GM12801 (cell line): ENCODE data around the gene SPTBN4.

ENCODE experiments used
- TF ChIP-seq, protein P1 (sequence below): IDR thresholded peaks from one replicate; pipeline ENCODE4 v1.5.1; 2011; ENCODE audit warnings: control low read depth; ENCODE audit not compliant: insufficient read length; ENCODE audit errors: extremely low read depth

Gene SPTBN4

DNA sequence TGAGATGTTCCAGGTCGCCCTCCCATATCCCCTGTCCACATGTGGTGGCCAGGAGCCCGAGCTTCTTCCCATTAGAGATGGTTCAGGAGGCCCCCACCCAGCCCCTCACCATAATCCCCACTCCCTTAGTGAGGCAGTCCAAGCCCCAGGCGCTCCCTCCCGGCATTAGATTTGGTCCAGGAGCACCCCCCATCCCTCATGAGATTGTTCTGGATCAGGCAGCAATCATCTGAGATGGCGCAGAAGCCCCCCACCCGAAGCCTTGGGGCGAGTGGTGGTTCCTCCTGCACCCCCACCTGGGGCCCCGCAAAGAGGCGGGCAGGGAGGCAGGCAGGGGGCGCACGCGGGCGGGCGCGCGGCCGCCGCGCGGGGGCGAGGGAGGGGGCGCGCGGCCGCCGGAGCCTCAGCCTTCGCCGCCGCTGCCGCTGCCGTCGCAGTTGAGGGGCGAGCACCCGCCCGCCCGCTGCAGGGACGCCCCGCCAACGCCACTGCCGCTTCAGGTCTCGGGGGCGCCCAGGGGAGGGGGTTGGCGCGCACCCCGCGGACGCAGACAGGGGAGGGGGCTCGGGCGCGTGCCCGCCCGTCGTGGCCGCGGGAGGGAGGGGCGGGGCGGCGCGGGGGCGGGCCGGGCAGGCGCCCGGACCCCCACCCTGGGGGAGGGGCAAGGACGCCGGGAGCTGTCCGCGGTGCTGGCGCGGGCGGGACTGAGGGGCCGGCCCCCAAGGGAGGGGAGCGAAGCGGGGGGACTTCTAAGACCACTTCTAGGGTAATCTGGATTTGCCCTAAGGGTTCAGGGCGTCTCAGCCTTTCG, 63.5 kb downstream of the SPTBN4 start:
- TF ChIP-seq, protein P1, sequence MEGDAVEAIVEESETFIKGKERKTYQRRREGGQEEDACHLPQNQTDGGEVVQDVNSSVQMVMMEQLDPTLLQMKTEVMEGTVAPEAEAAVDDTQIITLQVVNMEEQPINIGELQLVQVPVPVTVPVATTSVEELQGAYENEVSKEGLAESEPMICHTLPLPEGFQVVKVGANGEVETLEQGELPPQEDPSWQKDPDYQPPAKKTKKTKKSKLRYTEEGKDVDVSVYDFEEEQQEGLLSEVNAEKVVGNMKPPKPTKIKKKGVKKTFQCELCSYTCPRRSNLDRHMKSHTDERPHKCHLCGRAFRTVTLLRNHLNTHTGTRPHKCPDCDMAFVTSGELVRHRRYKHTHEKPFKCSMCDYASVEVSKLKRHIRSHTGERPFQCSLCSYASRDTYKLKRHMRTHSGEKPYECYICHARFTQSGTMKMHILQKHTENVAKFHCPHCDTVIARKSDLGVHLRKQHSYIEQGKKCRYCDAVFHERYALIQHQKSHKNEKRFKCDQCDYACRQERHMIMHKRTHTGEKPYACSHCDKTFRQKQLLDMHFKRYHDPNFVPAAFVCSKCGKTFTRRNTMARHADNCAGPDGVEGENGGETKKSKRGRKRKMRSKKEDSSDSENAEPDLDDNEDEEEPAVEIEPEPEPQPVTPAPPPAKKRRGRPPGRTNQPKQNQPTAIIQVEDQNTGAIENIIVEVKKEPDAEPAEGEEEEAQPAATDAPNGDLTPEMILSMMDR = no peak

DNA sequence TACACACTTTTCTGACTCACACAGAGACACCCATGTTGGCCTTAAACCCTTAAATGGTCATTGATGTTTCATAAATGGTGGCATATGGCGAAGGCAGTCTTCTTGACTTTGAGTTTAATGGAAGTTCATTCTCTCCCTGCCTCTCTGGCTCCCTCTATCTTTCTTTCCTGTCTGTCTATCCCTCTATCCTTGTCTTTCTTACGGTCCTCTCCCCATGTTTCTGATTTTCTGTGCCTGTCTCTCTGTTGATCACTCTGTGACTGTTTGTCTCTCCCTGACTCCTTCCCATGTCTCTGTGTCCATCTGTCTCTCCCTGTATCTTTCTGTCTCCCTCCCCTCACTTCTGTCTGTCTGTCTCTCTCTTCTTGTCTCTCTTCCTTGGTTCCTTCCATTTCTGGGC, 66.7 kb downstream of the SPTBN4 start:
- TF ChIP-seq, protein P1 = no peak

DNA sequence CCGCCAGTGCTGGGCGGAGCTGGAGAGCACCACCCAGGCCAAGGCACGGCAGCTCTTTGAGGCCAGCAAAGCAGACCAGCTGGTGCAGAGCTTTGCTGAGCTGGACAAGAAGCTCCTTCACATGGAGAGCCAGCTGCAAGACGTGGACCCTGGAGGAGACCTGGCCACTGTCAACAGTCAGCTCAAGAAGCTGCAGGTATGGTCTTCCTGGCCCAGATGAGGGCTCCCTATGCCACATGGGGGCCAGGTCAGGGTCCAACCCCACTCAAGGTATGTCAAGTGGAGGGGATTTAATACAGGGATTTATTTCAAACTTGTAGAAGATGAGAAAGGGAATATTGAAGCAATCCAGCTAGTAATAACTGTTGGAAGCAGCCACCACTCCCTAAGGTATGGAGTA, 67.3 kb downstream of the SPTBN4 start:
- TF ChIP-seq, protein P1 = no peak

DNA sequence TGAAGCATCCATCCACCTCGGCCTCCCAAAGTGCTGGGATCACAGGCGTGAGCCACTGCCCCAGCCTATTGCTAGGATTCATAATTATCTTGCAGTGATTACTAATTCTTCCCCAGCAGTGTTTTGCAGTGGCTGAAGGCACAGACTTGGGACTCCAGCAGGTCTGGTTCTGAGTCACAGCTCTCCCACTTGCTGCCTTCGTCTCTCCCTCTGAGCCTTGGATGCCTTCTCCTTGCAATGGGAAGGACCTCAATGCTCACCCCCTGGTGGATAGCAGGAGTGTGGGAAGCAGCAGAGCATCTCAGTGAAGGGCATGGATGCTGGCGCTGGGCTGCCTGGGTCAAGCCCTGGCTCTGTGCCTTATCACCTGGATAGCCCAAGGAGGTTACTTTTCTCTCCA, 72.3 kb downstream of the SPTBN4 start:
- TF ChIP-seq, protein P1 = no peak

DNA sequence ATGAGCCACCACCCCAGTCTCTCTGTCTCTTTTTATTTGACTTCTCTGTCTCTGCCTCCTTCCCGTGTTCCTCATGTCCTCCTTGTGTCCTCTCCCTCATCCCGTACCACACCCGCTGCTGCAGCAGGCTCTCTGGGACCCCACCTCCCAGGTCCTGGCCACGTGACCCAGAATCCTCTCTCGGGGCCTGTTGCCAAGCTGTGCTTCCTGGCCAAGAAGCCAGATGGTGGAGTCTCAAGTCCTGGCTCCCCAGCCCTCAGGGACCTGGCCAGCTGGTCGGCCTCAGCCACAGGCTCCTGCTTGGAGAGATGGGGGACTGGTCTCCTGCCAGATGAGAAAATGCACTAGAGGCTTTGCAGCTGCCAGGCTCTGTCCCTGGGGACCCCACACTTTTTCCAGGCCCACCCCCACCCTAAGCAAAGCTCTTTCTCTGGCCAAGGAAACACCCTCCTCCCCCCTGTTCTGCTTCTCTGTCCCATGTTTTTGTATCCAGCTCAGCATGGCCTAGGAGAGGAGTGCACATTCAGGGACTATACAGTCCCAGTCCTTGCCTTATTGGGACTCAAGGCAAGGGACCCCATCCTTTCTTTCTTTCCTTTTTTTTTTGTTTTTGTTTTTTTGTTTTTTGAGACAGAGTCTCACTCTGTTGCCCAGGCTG, 75.5 kb downstream of the SPTBN4 start:
- TF ChIP-seq, protein P1 = no peak

DNA sequence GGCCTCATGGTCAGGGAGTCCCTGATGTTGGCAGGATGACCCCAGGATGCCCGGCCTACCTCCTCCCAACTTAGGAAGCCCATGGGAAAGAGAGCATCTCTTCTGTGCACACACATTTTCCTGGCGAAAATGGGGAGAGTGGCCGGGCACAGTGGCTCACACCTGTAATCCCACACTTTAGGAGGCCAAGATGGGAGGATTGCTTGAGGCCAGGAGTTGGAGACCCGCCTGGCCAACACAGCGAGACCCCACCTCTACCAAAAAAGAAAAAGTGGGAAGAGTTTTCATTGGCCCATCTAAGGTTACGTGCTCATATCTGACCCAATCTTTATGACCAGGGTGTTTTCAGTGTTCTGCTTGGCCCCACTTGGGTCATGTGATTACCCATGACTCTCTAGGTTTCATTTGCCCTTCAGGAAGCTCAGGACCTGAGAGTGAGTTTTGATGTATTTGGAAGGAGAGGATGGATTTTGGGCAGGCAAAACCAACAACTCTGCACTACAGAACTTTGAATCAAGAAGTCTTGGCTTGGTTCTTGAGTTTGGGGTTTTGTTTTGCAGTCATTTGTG, 76.3 kb downstream of the SPTBN4 start:
- TF ChIP-seq, protein P1 = no peak

DNA sequence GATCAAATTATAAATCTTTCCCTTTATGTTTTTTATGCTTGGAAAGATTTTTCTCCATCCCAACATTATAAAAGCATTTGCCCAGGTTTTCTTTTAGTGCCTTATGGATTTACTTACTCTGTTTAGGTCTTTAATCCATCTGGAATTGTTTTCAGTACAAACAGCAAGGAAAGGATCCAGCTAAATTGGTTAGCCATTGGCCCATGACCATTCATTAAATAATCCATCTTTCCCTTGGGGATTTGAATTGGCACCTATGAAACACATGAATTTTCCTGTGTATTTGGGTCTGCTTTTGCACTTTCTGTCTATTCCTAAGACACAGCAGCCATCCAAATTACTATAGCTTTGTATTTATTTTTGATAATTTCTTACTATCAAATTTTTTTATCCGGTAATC, 81.0 kb downstream of the SPTBN4 start:
- TF ChIP-seq, protein P1 = no peak
